Measurements from ENCODE around the gene IL1R2. TPM values are rescaled to one million over a fixed set of nuclear protein-coding genes. Genes with fewer than 3 reads are reported as not detected.

IL1R2 gene
- total RNA-seq, 2 donors from 2014 or later = 6.9 to 11.4 TPM

GRCh38 chr2:102003696-102004095 lies 11.9 kb downstream of the IL1R2 start:
- 96% methylated on average over 3 of the region's 3 CpGs for WGBS
- no peak for DNase-seq (ENCODE audit: low spot score)
- Histone ChIP-seq H3K27ac (no peak overlapping the region), H3K9me3 (no peaks in the 10 kb centered on the region), H3K27me3 (replicated peaks; ENCODE audit: insufficient read depth) (no peaks in the 10 kb centered on the region), H3K36me3 (no peaks in the 10 kb centered on the region), H3K4me1 (replicated peaks) (no peaks in the 10 kb centered on the region), H3K4me3 (no peak overlapping the region)
- TF ChIP-seq CTCF (IDR thresholded peaks at IDR 0.05) (no peak), POLR2A (IDR thresholded peaks at IDR 0.05) (no peak), POLR2AphosphoS5 (IDR thresholded peaks at IDR 0.05) (no peak)
- intact Hi-C loops (cut with DNase I) = loop anchor here (10.0 kb wide), 1 partner anchor 441 kb away; no protein-coding TSS in a partner anchor

GRCh38 chr2:102004581-102004980 lies 12.8 kb downstream of the IL1R2 start:
- intact Hi-C loops (cut with DNase I) = loop anchor here (10.0 kb wide), 1 partner anchor 440 kb away; no protein-coding TSS in a partner anchor
- Histone ChIP-seq H3K4me1 (replicated peaks) (no peaks in the 10 kb centered on the region), H3K4me3 (no peak overlapping the region), H3K27ac (no peak overlapping the region), H3K36me3 (no peaks in the 10 kb centered on the region), H3K27me3 (replicated peaks; ENCODE audit: insufficient read depth) (no peaks in the 10 kb centered on the region), H3K9me3 (no peaks in the 10 kb centered on the region)
- TF ChIP-seq POLR2A (IDR thresholded peaks at IDR 0.05) (no peak), POLR2AphosphoS5 (IDR thresholded peaks at IDR 0.05) (no peak), CTCF (IDR thresholded peaks at IDR 0.05) (no peak)
- WGBS = 73% methylated on average over 2 of the region's 2 CpGs
- no peak for DNase-seq (ENCODE audit: low spot score)

- H3K4me3 ChIP-seq = no peak overlapping the region
- intact Hi-C loops (cut with DNase I) = loop anchor here (10.0 kb wide), 1 partner anchor 439 kb away; no protein-coding TSS in a partner anchor
- H3K27ac ChIP-seq = no peak overlapping the region
- 93% methylated on average over 4 of the region's 4 CpGs for WGBS
- no peak for DNase-seq (ENCODE audit: low spot score)
- H3K27me3 ChIP-seq (replicated peaks; ENCODE audit: insufficient read depth) = no peaks in the 10 kb centered on the region
- no peaks in the 10 kb centered on the region for H3K9me3 ChIP-seq
- no peaks in the 10 kb centered on the region for H3K4me1 ChIP-seq (replicated peaks)
- H3K36me3 ChIP-seq = no peaks in the 10 kb centered on the region
- TF ChIP-seq POLR2A (IDR thresholded peaks at IDR 0.05) (no peak), POLR2AphosphoS5 (IDR thresholded peaks at IDR 0.05) (no peak), CTCF (IDR thresholded peaks at IDR 0.05) (no peak)
Observed at GRCh38 chr2:102005449-102005848, 13.7 kb downstream of the IL1R2 start.

GRCh38 chr2:102005989-102006885 lies 14.5 kb downstream of the IL1R2 start:
- WGBS = 77% methylated on average over 15 of the region's 15 CpGs
- H3K4me3 ChIP-seq = no peak overlapping the region
- no peak overlapping the region for H3K27ac ChIP-seq
- no peaks in the 10 kb centered on the region for H3K36me3 ChIP-seq
- intact Hi-C loops (cut with DNase I) = loop anchor here (10.0 kb wide), 1 partner anchor 439 kb away; no protein-coding TSS in a partner anchor
- no peaks in the 10 kb centered on the region for H3K4me1 ChIP-seq (replicated peaks)
- DNase-seq (ENCODE audit: low spot score) = peak; percentile 32
- H3K27me3 ChIP-seq (replicated peaks; ENCODE audit: insufficient read depth) = no peaks in the 10 kb centered on the region
- no peaks in the 10 kb centered on the region for H3K9me3 ChIP-seq
- TF ChIP-seq CTCF (IDR thresholded peaks at IDR 0.05) (peak in 3 of 4 experiments; percentile 31 to 59 (median 55)), POLR2AphosphoS5 (IDR thresholded peaks at IDR 0.05) (no peak)

Measured in prostate gland (tissue), 2 donors.